H1 (cell line): ENCODE results near the gene BAIAP2L2. TPM values are rescaled to one million over a fixed set of nuclear protein-coding genes. Genes with fewer than 3 reads are reported as not detected.

Experiments used
- CTCF ChIA-PET: fragments of 300-600 bp; sonication (Branson Sonifier 250); formaldehyde crosslinking; loops from one replicate; lab custom pipeline; 2021; ENCODE audit not compliant: partially characterized antibody; lab: Charles Lee
- POLR2A ChIA-PET: fragments of 300-600 bp; sonication (Branson Sonifier 250); formaldehyde crosslinking; loops from one replicate; lab custom pipeline; 2021; ENCODE audit warnings: inconsistent platforms; ENCODE audit not compliant: partially characterized antibody; lab: Charles Lee
- DNase-seq, 2 experiments: peaks; one replicate each; pipeline versions ENCODE4 v3.0.0 to v3.0.0-alpha.2; 2010 to 2022; ENCODE audit warnings: low spot score in 2 of 2, low read depth in 1 of 2, mixed read lengths in 1 of 2
- FAIRE-seq: peaks from 2 replicates; lab custom pipeline; 2011; peaks lifted over from hg19 to GRCh38; lab: Jason Lieb, UNC
- H2AFZ ChIP-seq: 2 replicates; pipeline ENCODE4 v1.8.1; 2012; ENCODE audit warnings: low read length, inconsistent platforms
- H2AK5ac ChIP-seq: 2 replicates; pipeline ENCODE4 v1.6.1; 2013; ENCODE audit warnings: low read depth, low read length
- H2BK120ac ChIP-seq: replicated peaks from 2 replicates; pipeline ENCODE3; 2013; ENCODE audit warnings: low read depth, low read length, inconsistent platforms
- H2BK12ac ChIP-seq: 2 replicates; pipeline ENCODE4 v1.6.1; 2013; ENCODE audit warnings: low read depth, low read length
- H2BK15ac ChIP-seq: 2 replicates; pipeline ENCODE4 v1.6.1; 2013; ENCODE audit warnings: low read length
- H2BK20ac ChIP-seq: 2 replicates; pipeline ENCODE4 v1.6.1; 2013; ENCODE audit warnings: low read length
- H2BK5ac ChIP-seq: 2 replicates; pipeline ENCODE4 v1.6.1; 2013; ENCODE audit warnings: low read depth, low read length
- H3K14ac ChIP-seq: 2 replicates; pipeline ENCODE4 v1.6.1; 2013; ENCODE audit warnings: inconsistent platforms; ENCODE audit not compliant: insufficient read length
- H3K18ac ChIP-seq: 2 replicates; pipeline ENCODE4 v1.6.1; 2013; ENCODE audit warnings: low read length; ENCODE audit errors: extremely low read depth
- H3K23ac ChIP-seq: 2 replicates; pipeline ENCODE4 v1.6.1; 2013; ENCODE audit warnings: inconsistent platforms; ENCODE audit not compliant: insufficient read length
- H3K23me2 ChIP-seq: 2 replicates; pipeline ENCODE4 v1.6.1; 2013; ENCODE audit warnings: low read depth, low read length
- H3K27ac ChIP-seq: 2 replicates; pipeline ENCODE4 v1.6.1; 2011; ENCODE audit warnings: low read depth, low read length, inconsistent platforms
- H3K27me3 ChIP-seq, 4 experiments: replicated peaks in 1 of 4; 1 replicate in 1 of 4; 2 replicates in 3 of 4; pipeline versions ENCODE4 v1.6.1 to v1.8.1; 2011 to 2013; ENCODE audit warnings: low read length in 3 of 4, mild to moderate bottlenecking in 3 of 4, inconsistent platforms in 2 of 4, mixed read lengths in 2 of 4, moderate library complexity in 1 of 4; ENCODE audit not compliant: control insufficient read depth in 3 of 4, insufficient read depth in 3 of 4; ENCODE audit errors: extremely low read depth in 1 of 4
- H3K36me3 ChIP-seq, 4 experiments: 2 replicates each; pipeline versions ENCODE4 v1.6.1 to v1.8.1; 2011 to 2013; ENCODE audit warnings: mild to moderate bottlenecking in 4 of 4, low read length in 3 of 4, moderate library complexity in 2 of 4, control low read depth in 1 of 4, inconsistent platforms in 1 of 4; ENCODE audit not compliant: insufficient read depth in 4 of 4, control insufficient read depth in 2 of 4
- H3K4ac ChIP-seq: replicated peaks from 2 replicates; pipeline ENCODE3; 2013; ENCODE audit warnings: low read length, low read depth, mixed read lengths, inconsistent platforms; ENCODE audit not compliant: insufficient read length
- H3K4me1 ChIP-seq, 4 experiments: replicated peaks in 1 of 4; 1 replicate in 1 of 4; 2 replicates in 3 of 4; pipeline versions ENCODE4 v1.6.1 to v1.8.1; 2011 to 2013; ENCODE audit warnings: low read length in 3 of 4, inconsistent platforms in 2 of 4, mixed read lengths in 1 of 4; ENCODE audit not compliant: insufficient read depth in 4 of 4, control insufficient read depth in 3 of 4
- H3K4me2 ChIP-seq, 2 experiments: 2 replicates each; pipeline versions ENCODE4 v1.6.1 to v1.8.1; 2011 to 2013; ENCODE audit warnings: low read depth in 2 of 2, low read length in 2 of 2, control low read depth in 1 of 2, inconsistent platforms in 1 of 2, mild to moderate bottlenecking in 1 of 2; ENCODE audit not compliant: insufficient read depth in 1 of 2
- H3K4me3 ChIP-seq, 4 experiments: fragments of 200-600, 300-600 bp in 1 of 4; sonication (generic), shearing (Covaris generic), sonication (Bioruptor Twin) in 1 of 4; 2 replicates each; pipeline versions ENCODE4 v1.5.1 to v1.8.1; 2011 to 2016; ENCODE audit warnings: low read length in 4 of 4, low read depth in 3 of 4, control low read depth in 2 of 4, inconsistent platforms in 2 of 4, mild to moderate bottlenecking in 2 of 4, mixed read lengths in 1 of 4, moderate library complexity in 1 of 4; ENCODE audit not compliant: insufficient read depth in 2 of 4; ENCODE audit errors: extremely low read depth in 1 of 4
- H3K56ac ChIP-seq: replicated peaks from 2 replicates; pipeline ENCODE3; 2013; ENCODE audit warnings: low read depth, mild to moderate bottlenecking, mixed read lengths, low read length, inconsistent platforms; ENCODE audit not compliant: insufficient read length
- H3K79me1 ChIP-seq: 2 replicates; pipeline ENCODE4 v1.6.1; 2013; ENCODE audit warnings: low read depth, low read length, control low read depth
- H3K79me2 ChIP-seq, 2 experiments: 2 replicates each; pipeline versions ENCODE4 v1.6.1 to v1.8.1; 2012 to 2013; ENCODE audit warnings: low read length in 2 of 2, mild to moderate bottlenecking in 2 of 2, inconsistent platforms in 1 of 2; ENCODE audit not compliant: insufficient read depth in 2 of 2, control insufficient read depth in 1 of 2
- H3K9ac ChIP-seq, 4 experiments: replicated peaks in 1 of 4; 1 replicate in 1 of 4; 2 replicates in 3 of 4; pipeline versions ENCODE4 v1.6.1 to v1.8.1; 2011 to 2013; ENCODE audit warnings: low read depth in 3 of 4, low read length in 3 of 4, control low read depth in 2 of 4, mild to moderate bottlenecking in 2 of 4, moderate library complexity in 2 of 4, inconsistent platforms in 1 of 4; ENCODE audit errors: extremely low read depth in 1 of 4
- H3K9me3 ChIP-seq, 2 experiments: 2 replicates each; pipeline versions ENCODE4 v1.6.1 to v1.8.1; 2012 to 2013; ENCODE audit warnings: mild to moderate bottlenecking in 2 of 2, moderate library complexity in 2 of 2, control low read depth in 1 of 2, inconsistent platforms in 1 of 2, low read depth in 1 of 2, low read length in 1 of 2, mixed read lengths in 1 of 2; ENCODE audit not compliant: insufficient read depth in 2 of 2
- H4K20me1 ChIP-seq, 2 experiments: replicated peaks in 1 of 2; 2 replicates each; pipeline versions ENCODE3 to v1.8.1; 2011 to 2013; ENCODE audit warnings: inconsistent platforms in 2 of 2, low read length in 2 of 2, mild to moderate bottlenecking in 1 of 2; ENCODE audit not compliant: insufficient read depth in 2 of 2, control insufficient read depth in 1 of 2
- H4K5ac ChIP-seq: 2 replicates; pipeline ENCODE4 v1.6.1; 2013; ENCODE audit warnings: low read length, low read depth, mixed read lengths, inconsistent platforms; ENCODE audit not compliant: insufficient read length
- H4K8ac ChIP-seq: 2 replicates; pipeline ENCODE4 v1.8.0; 2013; ENCODE audit warnings: mild to moderate bottlenecking, moderate library complexity, low read length, inconsistent platforms; ENCODE audit not compliant: insufficient read depth; ENCODE audit errors: extremely low read depth
- H4K91ac ChIP-seq: replicated peaks from 2 replicates; pipeline ENCODE3; 2013; ENCODE audit warnings: low read length, mixed read lengths, inconsistent platforms; ENCODE audit not compliant: insufficient read length
- CBX5 ChIP-seq: fragments of 300-800, 300-1000 bp; sonication (generic); IDR thresholded peaks from 2 replicates; pipeline ENCODE4 v1.7.1; 2016; ENCODE audit warnings: antibody characterized with exemption, low read length, low read depth
- CBX8 ChIP-seq: fragments of 300-800, 300-1000 bp; sonication (generic); IDR thresholded peaks from 2 replicates; pipeline ENCODE4 v1.7.1; 2016; ENCODE audit warnings: low read depth, low read length, borderline replicate concordance
- CTBP2 ChIP-seq: IDR thresholded peaks from 2 replicates; pipeline ENCODE4 v1.7.0; 2011; ENCODE audit warnings: borderline replicate concordance, mild to moderate bottlenecking, moderate library complexity, mixed read lengths, low read length; ENCODE audit not compliant: insufficient read depth, insufficient read length
- HDAC2 ChIP-seq, 2 experiments: fragments of 300-600 bp in 1 of 2; sonication (generic) in 1 of 2; IDR thresholded peaks; 2 replicates each; pipeline ENCODE4 v1.6.1; 2011 to 2012; ENCODE audit warnings: low read depth in 2 of 2, low read length in 2 of 2, mild to moderate bottlenecking in 2 of 2, moderate library complexity in 2 of 2, borderline replicate concordance in 1 of 2, inconsistent platforms in 1 of 2
- HDAC6 ChIP-seq: IDR thresholded peaks from one replicate; pipeline ENCODE4 v1.7.1; 2012; ENCODE audit warnings: low read depth, mild to moderate bottlenecking, inconsistent platforms, low read length, moderate library complexity
- JUN ChIP-seq: IDR thresholded peaks from 2 replicates; pipeline ENCODE4 v1.6.1; 2011; ENCODE audit warnings: low read depth, mild to moderate bottlenecking, improper control_type of control experiment, low read length
- JUND ChIP-seq: IDR thresholded peaks from 2 replicates; pipeline ENCODE4 v1.6.1; 2011; ENCODE audit warnings: mild to moderate bottlenecking, improper control_type of control experiment, low read length
- RNF2 ChIP-seq: fragments of 200-900, 300-1000 bp; sonication (generic); IDR thresholded peaks from 2 replicates; pipeline ENCODE4 v1.7.1; 2016; ENCODE audit warnings: borderline replicate concordance, low read depth, mild to moderate bottlenecking, antibody characterized with exemption, low read length; ENCODE audit not compliant: poor library complexity, severe bottlenecking; ENCODE audit errors: missing control alignments
- SIRT6 ChIP-seq: IDR thresholded peaks from one replicate; pipeline ENCODE4 v1.7.1; 2012; ENCODE audit warnings: low read length, inconsistent platforms
- SP2 ChIP-seq: IDR thresholded peaks from 2 replicates; pipeline ENCODE4 v1.6.1; 2012; ENCODE audit warnings: mild to moderate bottlenecking, low read length, inconsistent platforms
- SP4 ChIP-seq: IDR thresholded peaks from 2 replicates; pipeline ENCODE4 v1.6.1; 2012; ENCODE audit warnings: low read length, inconsistent platforms
- TCF12 ChIP-seq: IDR thresholded peaks from 2 replicates; pipeline ENCODE4 v1.6.1; 2011; ENCODE audit warnings: low read depth, mild to moderate bottlenecking, low read length
- WGBS, 2 experiments: shearing (Covaris generic) in 1 of 2; methylation state at CpG; one replicate each; pipeline versions ENCODE4 v1.1.6 to v1.1.7; 2013 to 2015; ENCODE audit warnings: low lambda C conversion rate in 2 of 2, mixed read lengths in 2 of 2, inconsistent platforms in 1 of 2, low coverage in 1 of 2, missing lambda C conversion rate in 1 of 2; ENCODE audit not compliant: insufficient replicate concordance in 2 of 2, insufficient coverage in 1 of 2, insufficient read length in 1 of 2; ENCODE audit errors: extremely low coverage in 1 of 2, missing lambda C conversion rate in 1 of 2; 5-methylcytosine and 5-hydroxymethylcytosine counted together
- polyA plus RNA-seq, 7 experiments: library from polyadenylated mRNA; depleted of rRNA in 3 of 7; stranded (reverse) in 5 of 7; unstranded in 2 of 7; fragments of >200 nt in 5 of 7; fragments of 200-250 nt in 2 of 7; gene quantifications; 1 replicate in 5 of 7; 2 replicates in 1 of 7; 4 replicates in 1 of 7; pipeline versions ENCODE4 v1.2.1 to v1.2.3, GENCODE V29; 2011 to 2013; ENCODE audit warnings: missing spikeins in 2 of 7, mixed read lengths in 2 of 7
- total RNA-seq: library from RNA; stranded (reverse); fragmentation: NEBNext Ultra II Directional; extraction: Animal tissue kit (Norgen Biotek cat#: 25700); gene quantifications from 2 replicates; pipeline ENCODE4 v1.2.1, GENCODE V29; 2021

BAIAP2L2 gene
- total and polyA plus RNA-seq, 2 of the 8 experiments (the other 6 are each of a cell fraction or from before 2014, with no cell fraction given) = 5.4 to 10.0 TPM

- no peak overlapping the region for H3K27ac ChIP-seq
- FAIRE-seq (no peak), DNase-seq (no peak)
- no peaks in the 10 kb centered on the region; the same call in 1 of the 2 replicates for H3K79me1 ChIP-seq
- POLR2A ChIA-PET = interaction anchor here (0.5 kb wide), 1 partner anchor 39 kb away, joined by 3 read pairs; no protein-coding TSS in a partner anchor
- H3K23ac ChIP-seq = no peak overlapping the region
- no peak overlapping the region for H2BK15ac ChIP-seq
- no peaks in the 10 kb centered on the region for H3K36me3 ChIP-seq
- TF ChIP-seq SIRT6 = no peak
- TF ChIP-seq JUN = no peak
- TF ChIP-seq CBX8 = no peak
- no peak for TF ChIP-seq HDAC6
- no peak for TF ChIP-seq CBX5
- no peak for TF ChIP-seq TCF12
- no peak for TF ChIP-seq CTBP2
- no peak for TF ChIP-seq SP4
- no peak for TF ChIP-seq RNF2
- TF ChIP-seq JUND = no peak
- TF ChIP-seq SP2 = no peak
- TF ChIP-seq HDAC2 (IDR thresholded peaks at IDR 0.05; ENCODE audit: borderline replicate concordance in 1 of 2, low read depth in 2 of 2, low read length in 2 of 2) = no peak
- H2BK20ac ChIP-seq = no peak overlapping the region
- no peak overlapping the region for H3K14ac ChIP-seq
- H3K18ac ChIP-seq = no peak overlapping the region
- no peak overlapping the region for H2AK5ac ChIP-seq
- H3K4me1 ChIP-seq = peaks cover 0 to 3% (median 0%) of the 10 kb centered on the region in 4 experiments; a peak in 3 of 7 replicates
- no peak overlapping the region for H3K9ac ChIP-seq
- no peak overlapping the region for H2AFZ ChIP-seq
- H3K9me3 ChIP-seq = no peaks in the 10 kb centered on the region
- H4K8ac ChIP-seq = no peak overlapping the region
- no peak overlapping the region for H3K4me3 ChIP-seq
- H4K91ac ChIP-seq = no peak overlapping the region
- H3K56ac ChIP-seq = no peak overlapping the region
- H3K4me2 ChIP-seq = no peak overlapping the region
- CTCF ChIA-PET = interaction anchor here (0.6 to 11.9 kb wide), 14 partner anchors 8 to 139 kb away, joined by 3 to 93 read pairs (median 6); partner anchors contain the start of genes BAIAP2L2 and PLA2G6
- 96% methylated on average over 5 of the region's 5 CpGs; no CpG with 5 or more reads in 1 of the 2 experiments for WGBS, 2 experiments
- H3K27me3 ChIP-seq = no peaks in the 10 kb centered on the region
- H3K4ac ChIP-seq = no peak overlapping the region
- no peaks in the 10 kb centered on the region for H3K23me2 ChIP-seq
- H2BK12ac ChIP-seq = no peak overlapping the region
- H2BK120ac ChIP-seq = no peak overlapping the region
- H2BK5ac ChIP-seq = no peak overlapping the region
- H3K79me2 ChIP-seq = no peaks in the 10 kb centered on the region
- H4K5ac ChIP-seq = no peak overlapping the region
- H4K20me1 ChIP-seq = peaks cover 0 to 5% of the 10 kb centered on the region in 2 experiments
Observed at GRCh38 chr22:38142606-38143005, 32.1 kb upstream of the BAIAP2L2 start.
